ENCODE results near the gene TXNDC12. TPM values are rescaled to one million over a fixed set of nuclear protein-coding genes. Genes with fewer than 3 reads are reported as not detected.
A peak's percentile ranks its signal among the peaks of the same experiment; 100 is the strongest.

TXNDC12 gene
- total and polyA plus RNA-seq, 9 of the 15 experiments (the other 6 are each of a cell fraction or from before 2014, with no cell fraction given), result 17.0 to 60.8 (median 37.8) TPM

DNA sequence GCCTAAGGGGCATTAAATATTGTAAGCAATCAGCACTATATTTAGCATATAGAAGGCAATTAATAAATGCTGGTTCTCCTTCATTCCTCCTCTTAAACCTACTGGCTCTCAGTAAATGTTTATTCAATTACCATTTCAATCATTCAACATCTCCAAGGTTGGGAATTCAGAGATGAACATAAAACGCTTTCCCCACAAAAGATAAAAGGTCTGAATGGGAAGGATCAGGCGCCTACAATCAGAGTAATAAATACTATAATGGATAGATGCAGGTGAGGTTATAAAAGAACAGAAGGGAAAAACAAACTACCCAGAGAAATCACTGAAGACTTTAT is 21.0 kb downstream of the TXNDC12 start:
- Histone ChIP-seq H3K36me3 (ENCODE audit: control insufficient read depth, insufficient read depth, low read length) (peaks cover 34% of the 10 kb centered on the region), H3K9ac (ENCODE audit: insufficient read depth in 1 of 2, low read depth in 2 of 2, low read length in 2 of 2) (peak overlapping the region in 1 of 2 experiments; percentile 88; a peak in 2 of 4 replicates), H3K9me3 (replicated peaks; ENCODE audit: control insufficient read depth, insufficient read depth, low read depth, low read length) (no peaks in the 10 kb centered on the region), H3K27ac (ENCODE audit: extremely low read depth, low read depth, low read length) (peak overlapping the region; percentile 88), H3K4me2 (ENCODE audit: insufficient read depth, low read length) (peak overlapping the region; percentile 94), H3K4me1 (replicated peaks in 1 of 2; ENCODE audit: control insufficient read depth in 2 of 2, insufficient read depth in 2 of 2, low read length in 2 of 2) (peaks cover 12 to 17% of the 10 kb centered on the region in 2 experiments; a peak in 4 of 5 replicates), H2AFZ (ENCODE audit: low read depth, low read length) (peak overlapping the region; percentile 93), H3K4me3 (peak overlapping the region; percentile 66), H3K79me2 (ENCODE audit: control insufficient read depth, insufficient read depth, low read length) (peaks cover 37% of the 10 kb centered on the region), H3K9me1 (ENCODE audit: control insufficient read depth, insufficient read depth, low read length) (no peaks in the 10 kb centered on the region), H4K20me1 (replicated peaks; ENCODE audit: control insufficient read depth, insufficient read depth, low read length) (peaks cover 17% of the 10 kb centered on the region), H3K27me3 (ENCODE audit: control insufficient read depth in 2 of 2, insufficient read depth in 2 of 2, low read length in 2 of 2) (no peaks in the 10 kb centered on the region)
- ChIA-PET POLR2A (interaction anchor here (0.7 to 2.7 kb wide), 7 partner anchors 9 to 21 kb away, joined by 3 to 15 read pairs (median 5); partner anchors contain the start of gene TXNDC12), CTCF (ENCODE audit: low intra/inter-chr PET ratio) (no interaction called here)
- intact Hi-C loops (cut with micrococcal nuclease), result no loop called here
- no peak for FAIRE-seq
- ATAC-seq, result no peak
- no peak for DNase-seq (ENCODE audit: extremely low read depth in 1 of 4, low spot score in 3 of 4)
- in situ Hi-C loops (cut with MboI), result no loop called here
- WGBS (ENCODE audit: insufficient coverage, low coverage, missing lambda C conversion rate), result 91% methylated on average over 2 of the region's 2 CpGs
- no TSS peak for BruUV-seq (replicated peaks)
- TF ChIP-seq ZNF76 (CRISPR knock-in tag; IDR thresholded peaks at IDR 0.05; ENCODE audit: borderline replicate concordance) (no peak), SRSF1 (IDR thresholded peaks at IDR 0.05; ENCODE audit: low read depth, low read length) (no peak), ZZZ3 (IDR thresholded peaks at IDR 0.05) (0 out of 2 replicates have a peak, but pooled peaks have one; percentile 43), NCOA6 (IDR thresholded peaks at IDR 0.05) (0 out of 2 replicates have a peak, but pooled peaks have one; percentile 29), NFRKB (IDR thresholded peaks at IDR 0.05; ENCODE audit: low read depth) (peak; percentile 22; the same call in 1 of the 2 replicates), MLX (CRISPR knock-in tag; conservative IDR thresholded peaks at IDR 0.05) (0 out of 4 replicates have a peak, but pooled peaks of 1 of the 2 experiments have one; percentile 56), FOSL1 (tag; conservative IDR thresholded peaks at IDR 0.05) (0 out of 2 replicates have a peak, but pooled peaks have one; percentile 5), HDAC3 (IDR thresholded peaks at IDR 0.05; ENCODE audit: borderline replicate concordance, partially characterized antibody) (peak; percentile 69), ZFX (CRISPR knock-in tag; IDR thresholded peaks at IDR 0.05) (peak; percentile 49; the same call in 1 of the 2 replicates), KDM4B (IDR thresholded peaks at IDR 0.05; ENCODE audit: borderline replicate concordance in 2 of 2, low read depth in 1 of 2) (0 out of 4 replicates have a peak, but pooled peaks of 1 of the 2 experiments have one; percentile 72)
- TF ChIP-seq, protein P1, sequence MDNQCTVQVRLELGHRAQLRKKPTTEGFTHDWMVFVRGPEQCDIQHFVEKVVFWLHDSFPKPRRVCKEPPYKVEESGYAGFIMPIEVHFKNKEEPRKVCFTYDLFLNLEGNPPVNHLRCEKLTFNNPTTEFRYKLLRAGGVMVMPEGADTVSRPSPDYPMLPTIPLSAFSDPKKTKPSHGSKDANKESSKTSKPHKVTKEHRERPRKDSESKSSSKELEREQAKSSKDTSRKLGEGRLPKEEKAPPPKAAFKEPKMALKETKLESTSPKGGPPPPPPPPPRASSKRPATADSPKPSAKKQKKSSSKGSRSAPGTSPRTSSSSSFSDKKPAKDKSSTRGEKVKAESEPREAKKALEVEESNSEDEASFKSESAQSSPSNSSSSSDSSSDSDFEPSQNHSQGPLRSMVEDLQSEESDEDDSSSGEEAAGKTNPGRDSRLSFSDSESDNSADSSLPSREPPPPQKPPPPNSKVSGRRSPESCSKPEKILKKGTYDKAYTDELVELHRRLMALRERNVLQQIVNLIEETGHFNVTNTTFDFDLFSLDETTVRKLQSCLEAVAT (IDR thresholded peaks at IDR 0.05), result 0 out of 4 replicates have a peak, but pooled peaks of 1 of the 2 experiments have one; percentile 9
- TF ChIP-seq, protein P2, sequence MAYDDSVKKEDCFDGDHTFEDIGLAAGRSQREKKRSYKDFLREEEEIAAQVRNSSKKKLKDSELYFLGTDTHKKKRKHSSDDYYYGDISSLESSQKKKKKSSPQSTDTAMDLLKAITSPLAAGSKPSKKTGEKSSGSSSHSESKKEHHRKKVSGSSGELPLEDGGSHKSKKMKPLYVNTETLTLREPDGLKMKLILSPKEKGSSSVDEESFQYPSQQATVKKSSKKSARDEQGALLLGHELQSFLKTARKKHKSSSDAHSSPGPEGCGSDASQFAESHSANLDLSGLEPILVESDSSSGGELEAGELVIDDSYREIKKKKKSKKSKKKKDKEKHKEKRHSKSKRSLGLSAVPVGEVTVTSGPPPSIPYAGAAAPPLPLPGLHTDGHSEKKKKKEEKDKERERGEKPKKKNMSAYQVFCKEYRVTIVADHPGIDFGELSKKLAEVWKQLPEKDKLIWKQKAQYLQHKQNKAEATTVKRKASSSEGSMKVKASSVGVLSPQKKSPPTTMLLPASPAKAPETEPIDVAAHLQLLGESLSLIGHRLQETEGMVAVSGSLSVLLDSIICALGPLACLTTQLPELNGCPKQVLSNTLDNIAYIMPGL (CRISPR knock-in tag; IDR thresholded peaks at IDR 0.05), result 0 out of 2 replicates have a peak, but pooled peaks have one; percentile 3
- TF ChIP-seq, protein P3, sequence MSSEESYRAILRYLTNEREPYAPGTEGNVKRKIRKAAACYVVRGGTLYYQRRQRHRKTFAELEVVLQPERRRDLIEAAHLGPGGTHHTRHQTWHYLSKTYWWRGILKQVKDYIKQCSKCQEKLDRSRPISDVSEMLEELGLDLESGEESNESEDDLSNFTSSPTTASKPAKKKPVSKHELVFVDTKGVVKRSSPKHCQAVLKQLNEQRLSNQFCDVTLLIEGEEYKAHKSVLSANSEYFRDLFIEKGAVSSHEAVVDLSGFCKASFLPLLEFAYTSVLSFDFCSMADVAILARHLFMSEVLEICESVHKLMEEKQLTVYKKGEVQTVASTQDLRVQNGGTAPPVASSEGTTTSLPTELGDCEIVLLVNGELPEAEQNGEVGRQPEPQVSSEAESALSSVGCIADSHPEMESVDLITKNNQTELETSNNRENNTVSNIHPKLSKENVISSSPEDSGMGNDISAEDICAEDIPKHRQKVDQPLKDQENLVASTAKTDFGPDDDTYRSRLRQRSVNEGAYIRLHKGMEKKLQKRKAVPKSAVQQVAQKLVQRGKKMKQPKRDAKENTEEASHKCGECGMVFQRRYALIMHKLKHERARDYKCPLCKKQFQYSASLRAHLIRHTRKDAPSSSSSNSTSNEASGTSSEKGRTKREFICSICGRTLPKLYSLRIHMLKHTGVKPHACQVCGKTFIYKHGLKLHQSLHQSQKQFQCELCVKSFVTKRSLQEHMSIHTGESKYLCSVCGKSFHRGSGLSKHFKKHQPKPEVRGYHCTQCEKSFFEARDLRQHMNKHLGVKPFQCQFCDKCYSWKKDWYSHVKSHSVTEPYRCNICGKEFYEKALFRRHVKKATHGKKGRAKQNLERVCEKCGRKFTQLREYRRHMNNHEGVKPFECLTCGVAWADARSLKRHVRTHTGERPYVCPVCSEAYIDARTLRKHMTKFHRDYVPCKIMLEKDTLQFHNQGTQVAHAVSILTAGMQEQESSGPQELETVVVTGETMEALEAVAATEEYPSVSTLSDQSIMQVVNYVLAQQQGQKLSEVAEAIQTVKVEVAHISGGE (CRISPR knock-in tag; IDR thresholded peaks at IDR 0.05), result 0 out of 6 replicates have a peak, but pooled peaks of 1 of the 3 experiments have one; percentile 11
